NCI-H1092 (cell line): ENCODE data around the gene C1orf21.
A peak's percentile ranks its signal among the peaks of the same experiment; 100 is the strongest.
"Not testable (repeated sequence)": the region's sequence is repeated elsewhere in the genome, so short reads cannot be mapped to it uniquely, and the experiment has no call there.

Source experiments
- DNase-seq: peaks from one replicate; lab custom pipeline; 2025; lab: John Stamatoyannopoulos, UW

The C1orf21 gene

GRCh38 chr1:184386312-184387068 is at the start of gene C1orf21:
TSS of gene C1orf21 (plus strand) at chr1:184387029. CDS start at chr1:184477510, 90,481 bp downstream.
- peak; percentile 91 for DNase-seq

GRCh38 chr1:184337865-184338264 is 49.0 kb upstream of the C1orf21 start:
- not testable (repeated sequence) for DNase-seq

GRCh38 chr1:184340984-184341383 is 45.8 kb upstream of the C1orf21 start:
- no peak for DNase-seq

GRCh38 chr1:184350573-184350972 is 36.3 kb upstream of the C1orf21 start:
- no peak for DNase-seq

GRCh38 chr1:184351416-184351975 is 35.3 kb upstream of the C1orf21 start:
- DNase-seq, result no peak

- DNase-seq, result no peak
Measured at GRCh38 chr1:184352776-184353175, 34.1 kb upstream of the C1orf21 start.

- DNase-seq, result no peak
Measured at GRCh38 chr1:184354719-184355118, 32.1 kb upstream of the C1orf21 start.

GRCh38 chr1:184356891-184357290 is 29.9 kb upstream of the C1orf21 start:
- no peak for DNase-seq

- DNase-seq, result no peak
Measured at GRCh38 chr1:184358256-184358655, 28.6 kb upstream of the C1orf21 start.

GRCh38 chr1:184359909-184360308 is 26.9 kb upstream of the C1orf21 start:
- no peak for DNase-seq

GRCh38 chr1:184362876-184363275 is 24.0 kb upstream of the C1orf21 start:
- DNase-seq, result no peak

GRCh38 chr1:184365699-184366098 is 21.1 kb upstream of the C1orf21 start:
- no peak for DNase-seq

- no peak for DNase-seq
Measured at GRCh38 chr1:184366997-184367396, 19.8 kb upstream of the C1orf21 start.

GRCh38 chr1:184367427-184368038 is 19.3 kb upstream of the C1orf21 start:
- DNase-seq, result no peak

- DNase-seq, result no peak
Measured at GRCh38 chr1:184368354-184368753, 18.5 kb upstream of the C1orf21 start.

- no peak for DNase-seq
Measured at GRCh38 chr1:184370850-184371249, 16.0 kb upstream of the C1orf21 start.

- DNase-seq, result no peak
Measured at GRCh38 chr1:184373155-184373554, 13.7 kb upstream of the C1orf21 start.

GRCh38 chr1:184376369-184376768 is 10.5 kb upstream of the C1orf21 start:
- DNase-seq, result no peak

GRCh38 chr1:184379111-184379752 is 7.6 kb upstream of the C1orf21 start:
- peak; percentile 13 for DNase-seq

- DNase-seq, result no peak
Measured at GRCh38 chr1:184380468-184380867, 6.4 kb upstream of the C1orf21 start.

- no peak for DNase-seq
Measured at GRCh38 chr1:184383772-184384323, 3.0 kb upstream of the C1orf21 start.

- no peak for DNase-seq
Measured at GRCh38 chr1:184385865-184386311, 941 bp upstream of the C1orf21 start.
